K562 (cell line): Measurements from ENCODE around the gene SLC34A3. TPM values are rescaled to one million over a fixed set of nuclear protein-coding genes. Genes with fewer than 3 reads are reported as not detected.

Source experiments
- ARHGAP35 ChIP-seq: fragments of 450-650 bp; IDR thresholded peaks from 2 replicates; pipeline ENCODE4 v1.6.1; 2018; ENCODE audit not compliant: partially characterized antibody
- BRF2 ChIP-seq: IDR thresholded peaks from 3 replicates; pipeline ENCODE4 v1.6.1; 2011; ENCODE audit warnings: borderline replicate concordance, mild to moderate bottlenecking; ENCODE audit not compliant: insufficient read length, insufficient read depth
- CBX1 ChIP-seq: sonication (generic); IDR thresholded peaks from 2 replicates; pipeline ENCODE4 v1.6.1; 2016; ENCODE audit warnings: antibody characterized with exemption, low read depth, mild to moderate bottlenecking
- DPF2 ChIP-seq: fragments of 450-650 bp; IDR thresholded peaks from 2 replicates; pipeline ENCODE4 v1.6.1; 2016
- ELF2 ChIP-seq: fragments of 250-450 bp; sonication (Bioruptor Pico); IDR thresholded peaks from 2 replicates; pipeline ENCODE4 v1.5.0; 2021; ENCODE audit warnings: mild to moderate bottlenecking
- EP400 ChIP-seq: fragments of 450-650 bp; IDR thresholded peaks from 2 replicates; pipeline ENCODE4 v1.6.1; 2017; ENCODE audit warnings: antibody characterized with exemption, mild to moderate bottlenecking, moderate library complexity
- JUNB ChIP-seq: fragments of 450-650 bp; formaldehyde crosslinking; conservative IDR thresholded peaks from 2 replicates; pipeline ENCODE4 v1.4.0; 2020; ENCODE audit warnings: mild to moderate bottlenecking
- KDM1A ChIP-seq, 2 experiments: fragments of 450-650 bp; IDR thresholded peaks; 2 replicates each; pipeline ENCODE4 v1.6.1; 2016; ENCODE audit warnings: mild to moderate bottlenecking in 2 of 2
- POLR2AphosphoS5 ChIP-seq: IDR thresholded peaks from 2 replicates; pipeline ENCODE4 v1.6.1; 2011; ENCODE audit warnings: mild to moderate bottlenecking, low read depth, low read length, moderate library complexity; ENCODE audit not compliant: control insufficient read depth, insufficient read depth
- RAD21 ChIP-seq, 2 experiments: fragments of 250-450 bp in 1 of 2; fragments of 450-650 bp in 1 of 2; sonication (Bioruptor Pico) in 1 of 2; formaldehyde crosslinking in 1 of 2; IDR thresholded peaks in 1 of 2; conservative IDR thresholded peaks in 1 of 2; 2 replicates each; pipeline versions ENCODE4 v1.4.0 to v1.8.0; 2020 to 2022; ENCODE audit warnings: mild to moderate bottlenecking in 2 of 2, moderate library complexity in 1 of 2
- RAD51 ChIP-seq: fragments of 450-650 bp; IDR thresholded peaks from 2 replicates; pipeline ENCODE4 v1.7.1; 2016; ENCODE audit warnings: low read depth, mild to moderate bottlenecking, borderline replicate concordance
- RNF2 ChIP-seq: sonication (generic); IDR thresholded peaks from 2 replicates; pipeline ENCODE4 v1.6.1; 2016
- SOX6 ChIP-seq: fragments of 450-650 bp; IDR thresholded peaks from 2 replicates; pipeline ENCODE4 v1.6.1; 2014; ENCODE audit warnings: mild to moderate bottlenecking
- XRCC5 ChIP-seq: fragments of 200-400 bp; formaldehyde crosslinking; IDR thresholded peaks from 2 replicates; pipeline ENCODE4 v1.6.1; 2017; ENCODE audit warnings: low read depth, mild to moderate bottlenecking, low read length
- YY1 ChIP-seq, 3 experiments: IDR thresholded peaks; 2 replicates each; pipeline ENCODE4 v1.6.1; 2011; ENCODE audit warnings: low read length in 2 of 3, mild to moderate bottlenecking in 2 of 3, moderate library complexity in 2 of 3, borderline replicate concordance in 1 of 3, control low read depth in 1 of 3, low read depth in 1 of 3; ENCODE audit not compliant: insufficient read depth in 3 of 3, insufficient replicate concordance in 2 of 3, control insufficient read depth in 1 of 3, insufficient read length in 1 of 3; ENCODE audit errors: extremely low read depth in 1 of 3
- polyA plus RNA-seq, 8 experiments: library from polyadenylated mRNA; depleted of rRNA in 4 of 8; stranded (reverse) in 5 of 8; unstranded in 3 of 8; fragments of >200 nt; fragmentation: Nextera tagmentation in 2 of 8; fragmentation: Illumina TruSeq in 1 of 8; extraction: Ambion mirVana in 2 of 8; extraction: Trizol in 1 of 8; gene quantifications; 2 replicates each; pipeline versions ENCODE4 v1.2.1 to v1.2.3, GENCODE V29; 2011 to 2014; ENCODE audit warnings: inconsistent platforms in 1 of 8, missing spikeins in 1 of 8
- total RNA-seq, 7 experiments: library from RNA; depleted of rRNA in 6 of 7; stranded (reverse); fragments of >200 nt in 6 of 7; fragmentation: Illumina TruSeq in 2 of 7; extraction: Trizol in 2 of 7; gene quantifications; 2 replicates each; pipeline versions ENCODE4 v1.2.1 to v1.2.3, GENCODE V29; 2011 to 2021; ENCODE audit warnings: low replicate concordance in 1 of 7
- TF ChIP-seq, protein P1 (sequence below): sonication (generic); formaldehyde crosslinking; IDR thresholded peaks from 2 replicates; pipeline ENCODE4 v1.9.0; 2022; ENCODE audit warnings: mild to moderate bottlenecking, missing genetic modification reagents
- TF ChIP-seq, protein P2 (sequence below): fragments of 450-650 bp; IDR thresholded peaks from 2 replicates; pipeline ENCODE4 v1.6.1; 2014; ENCODE audit warnings: low read depth, mild to moderate bottlenecking, moderate library complexity, borderline replicate concordance
- TF ChIP-seq, protein P3 (sequence below): sonication (generic); formaldehyde crosslinking; IDR thresholded peaks from 2 replicates; pipeline ENCODE4 v1.8.1; 2023; ENCODE audit warnings: mild to moderate bottlenecking, missing genetic modification reagents, moderate library complexity

SLC34A3 gene
- total and polyA plus RNA-seq, 9 of the 15 experiments (the other 6 are each of a cell fraction or from before 2014, with no cell fraction given), result not detected

DNA sequence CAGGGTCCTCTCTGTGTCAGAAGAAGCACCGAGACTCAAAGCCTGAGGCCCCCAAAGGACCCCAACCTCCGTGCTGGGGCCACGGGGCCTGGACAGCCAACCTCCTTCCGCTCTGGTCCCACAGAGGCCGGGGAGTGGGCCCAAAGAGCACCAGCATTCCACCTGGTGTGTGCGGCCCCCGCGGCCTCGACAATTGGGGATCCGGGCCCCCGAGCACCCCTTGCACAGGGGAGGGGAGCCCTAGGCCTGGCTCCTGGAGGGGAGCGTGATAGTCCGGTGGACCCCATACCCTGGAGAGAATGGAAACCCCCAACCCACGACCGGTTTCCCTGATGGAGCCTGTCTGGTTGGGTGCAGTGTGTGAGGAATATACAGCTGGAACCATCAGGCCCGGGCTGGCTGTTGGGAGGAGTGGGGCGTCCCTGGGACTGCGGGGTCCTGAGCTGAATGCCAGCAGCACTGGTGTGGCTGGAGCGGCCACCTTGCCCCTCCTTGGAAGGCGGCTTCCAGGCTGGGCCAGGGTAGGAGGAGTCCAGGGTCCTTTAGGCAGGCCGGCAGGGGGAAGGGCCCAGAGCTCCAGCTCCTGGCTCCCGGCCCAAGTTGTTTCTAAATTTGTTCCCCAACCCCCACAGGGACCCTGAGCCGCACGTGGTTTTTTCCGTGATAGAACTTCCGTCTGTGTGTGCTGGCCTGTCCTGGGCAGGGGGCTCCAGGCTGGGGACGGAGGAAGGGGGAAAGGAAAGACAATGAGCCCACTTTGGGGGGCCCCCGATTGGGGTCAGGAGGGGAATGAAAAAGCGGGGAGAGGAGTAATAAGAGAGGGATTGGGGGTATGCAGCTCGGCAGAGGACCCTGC lies 46.0 kb downstream of the SLC34A3 start (continued):
- TF ChIP-seq, protein P1, sequence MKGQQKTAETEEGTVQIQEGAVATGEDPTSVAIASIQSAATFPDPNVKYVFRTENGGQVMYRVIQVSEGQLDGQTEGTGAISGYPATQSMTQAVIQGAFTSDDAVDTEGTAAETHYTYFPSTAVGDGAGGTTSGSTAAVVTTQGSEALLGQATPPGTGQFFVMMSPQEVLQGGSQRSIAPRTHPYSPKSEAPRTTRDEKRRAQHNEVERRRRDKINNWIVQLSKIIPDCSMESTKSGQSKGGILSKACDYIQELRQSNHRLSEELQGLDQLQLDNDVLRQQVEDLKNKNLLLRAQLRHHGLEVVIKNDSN (CRISPR knock-in tag), result peak; percentile 76
- TF ChIP-seq ELF2 (CRISPR knock-in tag), result peak; percentile 33; the same call in 1 of the 2 replicates
- 0 out of 2 replicates have a peak, but pooled peaks have one; percentile 13 for TF ChIP-seq SOX6
- TF ChIP-seq CBX1, result 0 out of 2 replicates have a peak, but pooled peaks have one; percentile 9
- TF ChIP-seq RNF2, result peak; percentile 42; the same call in 1 of the 2 replicates
- peak; percentile 63; the same call in 1 of the 2 replicates for TF ChIP-seq RAD51
- peak in 1 of 2 experiments; percentile 6; a peak in 1 of 4 replicates for TF ChIP-seq KDM1A (IDR thresholded peaks at IDR 0.05)
- no peak for TF ChIP-seq BRF2
- no peak for TF ChIP-seq JUNB (CRISPR knock-in tag)
- TF ChIP-seq, protein P2, sequence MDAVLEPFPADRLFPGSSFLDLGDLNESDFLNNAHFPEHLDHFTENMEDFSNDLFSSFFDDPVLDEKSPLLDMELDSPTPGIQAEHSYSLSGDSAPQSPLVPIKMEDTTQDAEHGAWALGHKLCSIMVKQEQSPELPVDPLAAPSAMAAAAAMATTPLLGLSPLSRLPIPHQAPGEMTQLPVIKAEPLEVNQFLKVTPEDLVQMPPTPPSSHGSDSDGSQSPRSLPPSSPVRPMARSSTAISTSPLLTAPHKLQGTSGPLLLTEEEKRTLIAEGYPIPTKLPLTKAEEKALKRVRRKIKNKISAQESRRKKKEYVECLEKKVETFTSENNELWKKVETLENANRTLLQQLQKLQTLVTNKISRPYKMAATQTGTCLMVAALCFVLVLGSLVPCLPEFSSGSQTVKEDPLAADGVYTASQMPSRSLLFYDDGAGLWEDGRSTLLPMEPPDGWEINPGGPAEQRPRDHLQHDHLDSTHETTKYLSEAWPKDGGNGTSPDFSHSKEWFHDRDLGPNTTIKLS, result peak; percentile 17
- peak; percentile 61; the same call in 1 of the 2 replicates for TF ChIP-seq POLR2AphosphoS5
- TF ChIP-seq EP400, result peak; percentile 93
- TF ChIP-seq, protein P3, sequence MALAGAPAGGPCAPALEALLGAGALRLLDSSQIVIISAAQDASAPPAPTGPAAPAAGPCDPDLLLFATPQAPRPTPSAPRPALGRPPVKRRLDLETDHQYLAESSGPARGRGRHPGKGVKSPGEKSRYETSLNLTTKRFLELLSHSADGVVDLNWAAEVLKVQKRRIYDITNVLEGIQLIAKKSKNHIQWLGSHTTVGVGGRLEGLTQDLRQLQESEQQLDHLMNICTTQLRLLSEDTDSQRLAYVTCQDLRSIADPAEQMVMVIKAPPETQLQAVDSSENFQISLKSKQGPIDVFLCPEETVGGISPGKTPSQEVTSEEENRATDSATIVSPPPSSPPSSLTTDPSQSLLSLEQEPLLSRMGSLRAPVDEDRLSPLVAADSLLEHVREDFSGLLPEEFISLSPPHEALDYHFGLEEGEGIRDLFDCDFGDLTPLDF (CRISPR knock-in tag), result no peak
- TF ChIP-seq RAD21 (CRISPR knock-in tag; conservative IDR thresholded peaks at IDR 0.05 in 1 of 2, IDR thresholded peaks at IDR 0.05 in 1 of 2), result 0 out of 4 replicates have a peak, but pooled peaks of 1 of the 2 experiments have one; percentile 4
- TF ChIP-seq XRCC5, result peak; percentile 82
- no peak for TF ChIP-seq ARHGAP35
- peak; percentile 56; the same call in 1 of the 2 replicates for TF ChIP-seq DPF2
- peak in 1 of 3 experiments; percentile 6 for TF ChIP-seq YY1 (IDR thresholded peaks at IDR 0.05; ENCODE audit: borderline replicate concordance in 1 of 3, control insufficient read depth in 1 of 3, extremely low read depth in 1 of 3, insufficient read depth in 3 of 3, insufficient read length in 1 of 3, insufficient replicate concordance in 2 of 3, low read depth in 1 of 3, low read length in 2 of 3)
